Measurements from ENCODE around the gene IRF2BP1.
"Not testable (repeated sequence)": the region's sequence is repeated elsewhere in the genome, so short reads cannot be mapped to it uniquely, and the experiment has no call there.

IRF2BP1 gene

DNA sequence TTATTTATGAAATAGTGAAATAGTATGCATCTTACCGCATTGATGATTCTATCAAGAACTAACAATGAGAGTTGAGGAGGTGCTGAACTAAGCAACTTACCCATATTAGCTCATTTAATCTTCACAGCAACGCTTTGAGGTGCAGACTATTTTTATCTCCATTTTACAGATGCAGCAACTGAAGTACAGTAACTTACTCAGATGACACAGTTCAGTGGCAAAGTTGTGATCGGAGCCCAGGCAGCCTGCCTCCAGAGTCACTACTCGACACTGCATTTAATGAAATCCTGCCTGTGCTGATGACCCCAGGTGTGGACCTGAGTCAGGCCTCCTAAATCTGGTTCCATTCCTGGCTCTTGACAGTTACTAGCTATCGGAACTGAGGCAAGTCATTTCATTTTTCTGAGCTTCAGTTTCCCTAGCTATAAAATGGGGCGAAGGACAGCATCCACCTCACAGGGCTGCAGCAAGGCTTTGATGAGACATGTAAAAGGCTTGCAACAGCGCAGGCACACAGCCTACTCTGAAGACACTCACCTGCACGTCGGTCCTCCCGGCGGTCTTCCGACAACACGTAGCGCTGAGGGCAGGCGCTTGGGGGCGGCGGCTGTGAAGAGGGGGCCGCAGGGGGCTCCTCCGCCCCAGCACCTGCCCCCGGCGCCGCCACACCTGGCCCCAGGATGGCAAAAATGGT lies 14.9 kb upstream of the IRF2BP1 start:
- H3K36me3 ChIP-seq (ENCODE audit: control insufficient read depth, insufficient read depth, low read length, severe bottlenecking) = peaks cover 21% of the 10 kb centered on the region
- DNase-seq (ENCODE audit: low read depth) = no peak
- H3K9ac ChIP-seq (ENCODE audit: low read length) = peak overlapping the region; percentile 75
- H3K9me3 ChIP-seq (ENCODE audit: control insufficient read depth, low read length) = no peaks in the 10 kb centered on the region
- H3K4me1 ChIP-seq (ENCODE audit: control insufficient read depth, insufficient read depth, low read length) = peaks cover 23% of the 10 kb centered on the region
- H3K4me3 ChIP-seq (ENCODE audit: low read length) = peak overlapping the region; percentile 98
- H3K27me3 ChIP-seq (replicated peaks; ENCODE audit: control insufficient read depth, insufficient read depth, low read length) = no peaks in the 10 kb centered on the region

DNA sequence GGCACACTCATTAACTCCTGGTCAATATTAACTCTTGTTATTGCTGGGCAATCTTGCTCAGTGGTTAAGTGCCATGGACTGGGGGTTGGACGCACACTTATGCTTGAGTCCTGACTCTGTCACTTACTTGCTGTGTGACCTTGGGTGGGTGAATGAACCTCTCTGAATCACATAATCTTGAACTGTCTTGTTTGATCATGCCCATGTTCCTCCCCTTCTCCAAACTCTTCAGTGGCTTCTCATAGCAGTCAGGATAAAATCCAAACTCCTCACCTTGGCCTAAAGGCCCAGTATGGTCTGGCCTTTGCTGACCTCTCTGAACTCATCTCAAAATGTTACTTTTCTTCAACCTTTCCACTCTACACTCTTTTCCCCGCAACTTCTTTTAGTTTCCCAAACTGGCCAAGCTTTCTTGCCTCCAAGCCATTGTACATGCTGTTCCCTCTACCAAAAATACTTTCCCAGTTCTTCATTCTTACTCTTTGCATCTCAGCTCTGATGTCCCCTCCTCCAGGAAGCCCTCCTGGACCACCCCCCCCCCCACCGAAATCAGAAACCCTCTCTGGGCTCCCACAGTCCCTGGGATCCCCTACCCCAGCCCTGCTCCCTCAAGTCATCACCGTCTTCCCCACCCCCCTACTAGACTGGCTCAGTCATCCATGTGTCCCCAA lies 14.1 kb upstream of the IRF2BP1 start:
- no peaks in the 10 kb centered on the region for H3K9me3 ChIP-seq (ENCODE audit: control insufficient read depth, low read length)
- DNase-seq (ENCODE audit: low read depth) = no peak
- H3K4me1 ChIP-seq (ENCODE audit: control insufficient read depth, insufficient read depth, low read length) = peaks cover 26% of the 10 kb centered on the region
- no peak overlapping the region for H3K9ac ChIP-seq (ENCODE audit: low read length)
- peaks cover 25% of the 10 kb centered on the region for H3K36me3 ChIP-seq (ENCODE audit: control insufficient read depth, insufficient read depth, low read length, severe bottlenecking)
- no peaks in the 10 kb centered on the region for H3K27me3 ChIP-seq (replicated peaks; ENCODE audit: control insufficient read depth, insufficient read depth, low read length)
- no peak overlapping the region for H3K4me3 ChIP-seq (ENCODE audit: low read length)

DNA sequence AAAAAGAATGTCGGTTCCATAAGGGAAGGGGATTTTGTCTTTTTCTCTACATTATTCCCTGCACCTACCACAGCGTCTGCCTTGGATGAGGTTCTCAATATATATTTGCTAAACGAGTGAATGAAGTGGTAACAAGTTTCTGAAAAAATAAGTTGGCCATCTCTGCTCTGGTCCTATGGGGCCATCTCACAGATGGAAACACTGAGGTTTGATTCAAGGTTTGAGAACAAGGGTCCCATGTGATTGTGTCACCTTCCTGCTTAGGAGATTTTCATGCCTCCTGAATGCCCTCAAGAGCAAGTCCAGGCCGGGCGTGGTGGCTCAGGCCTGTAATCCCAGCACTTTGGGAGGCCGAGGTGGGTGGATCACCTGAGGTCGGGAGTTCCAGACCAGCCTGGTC lies 13.3 kb upstream of the IRF2BP1 start:
- Histone ChIP-seq H3K9me3 (ENCODE audit: control insufficient read depth, low read length) (no peaks in the 10 kb centered on the region), H3K4me3 (ENCODE audit: low read length) (no peak overlapping the region), H3K4me1 (ENCODE audit: control insufficient read depth, insufficient read depth, low read length) (peaks cover 26% of the 10 kb centered on the region), H3K9ac (ENCODE audit: low read length) (no peak overlapping the region), H3K27me3 (replicated peaks; ENCODE audit: control insufficient read depth, insufficient read depth, low read length) (no peaks in the 10 kb centered on the region), H3K36me3 (ENCODE audit: control insufficient read depth, insufficient read depth, low read length, severe bottlenecking) (peaks cover 28% of the 10 kb centered on the region)
- DNase-seq (ENCODE audit: low read depth) = no peak

DNA sequence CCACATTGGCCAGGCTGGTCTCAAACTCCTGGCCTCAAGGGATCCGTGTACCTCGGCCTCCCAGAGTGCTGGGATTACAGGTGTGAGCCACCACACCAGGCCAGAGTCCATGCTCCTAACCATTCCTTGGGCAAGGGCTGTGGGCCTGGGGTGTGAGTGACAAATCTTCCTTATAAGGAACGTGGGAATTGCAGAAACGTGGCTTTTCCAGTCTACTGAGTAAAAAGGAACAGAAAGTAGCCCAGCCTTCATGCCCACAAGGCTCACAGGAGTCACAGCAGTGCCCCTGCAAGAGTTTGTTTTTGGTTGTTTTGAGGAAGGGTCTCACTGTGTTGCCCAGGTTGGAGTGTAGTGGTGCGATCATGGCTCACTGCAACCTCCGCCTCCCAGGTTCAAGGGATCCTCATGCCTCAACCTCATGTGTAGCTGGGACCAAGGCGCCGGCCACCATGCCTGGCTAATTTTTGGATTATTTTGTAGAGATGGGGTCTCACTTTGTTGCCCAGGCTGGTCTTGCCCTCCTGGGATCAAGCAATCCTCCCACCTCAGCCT lies 11.4 kb upstream of the IRF2BP1 start:
- no peaks in the 10 kb centered on the region for H3K9me3 ChIP-seq (ENCODE audit: control insufficient read depth, low read length)
- DNase-seq (ENCODE audit: low read depth) = no peak
- H3K36me3 ChIP-seq (ENCODE audit: control insufficient read depth, insufficient read depth, low read length, severe bottlenecking) = peaks cover 28% of the 10 kb centered on the region
- no peak overlapping the region for H3K9ac ChIP-seq (ENCODE audit: low read length)
- H3K27me3 ChIP-seq (replicated peaks; ENCODE audit: control insufficient read depth, insufficient read depth, low read length) = no peaks in the 10 kb centered on the region
- peaks cover 21% of the 10 kb centered on the region for H3K4me1 ChIP-seq (ENCODE audit: control insufficient read depth, insufficient read depth, low read length)
- H3K4me3 ChIP-seq (ENCODE audit: low read length) = no peak overlapping the region

DNA sequence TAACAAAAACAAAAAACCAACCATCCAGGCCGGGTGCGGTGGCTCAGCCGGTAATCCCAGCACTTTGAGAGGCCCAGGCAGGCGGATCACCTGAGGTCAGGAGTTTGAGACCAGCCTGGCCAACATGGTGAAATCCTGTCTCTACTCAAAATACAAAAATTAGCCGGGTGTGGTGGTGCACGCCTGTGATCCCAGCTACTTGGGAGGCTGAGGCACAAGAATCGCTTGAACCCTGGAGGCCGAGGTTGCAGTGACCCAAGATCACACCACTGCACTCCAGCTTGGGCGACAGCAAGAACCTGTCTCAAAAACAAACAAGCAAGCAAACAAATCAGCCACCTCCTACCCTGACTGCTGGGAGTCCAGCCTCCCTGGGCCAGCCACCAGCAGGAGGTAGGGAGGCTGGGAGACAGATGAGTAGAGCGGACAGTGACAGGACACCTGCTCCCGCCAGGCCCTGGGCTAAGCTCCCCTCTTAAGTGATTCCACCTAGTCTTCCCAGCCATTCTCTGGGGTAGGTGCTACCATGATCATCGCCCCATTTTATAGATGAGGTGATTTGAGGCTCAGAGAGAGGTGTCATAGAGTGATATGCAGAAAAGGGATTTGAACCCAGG lies 10.2 kb upstream of the IRF2BP1 start:
- H3K4me3 ChIP-seq (ENCODE audit: low read length); H3K9me3 ChIP-seq (ENCODE audit: control insufficient read depth, low read length); DNase-seq (ENCODE audit: low read depth); H3K27me3 ChIP-seq (replicated peaks; ENCODE audit: control insufficient read depth, insufficient read depth, low read length): not testable (repeated sequence)
- peaks cover 28% of the 10 kb centered on the region for H3K36me3 ChIP-seq (ENCODE audit: control insufficient read depth, insufficient read depth, low read length, severe bottlenecking)
- H3K9ac ChIP-seq (ENCODE audit: low read length) = peak overlapping the region; percentile 72
- H3K4me1 ChIP-seq (ENCODE audit: control insufficient read depth, insufficient read depth, low read length) = peaks cover 20% of the 10 kb centered on the region

GRCh38 chr19:45895519-45895972 lies 9.6 kb upstream of the IRF2BP1 start:
- H3K9ac ChIP-seq (ENCODE audit: low read length) = peak overlapping the region; percentile 72
- H3K4me3 ChIP-seq (ENCODE audit: low read length) = no peak overlapping the region
- H3K36me3 ChIP-seq (ENCODE audit: control insufficient read depth, insufficient read depth, low read length, severe bottlenecking) = peaks cover 28% of the 10 kb centered on the region
- no peak for DNase-seq (ENCODE audit: low read depth)
- no peaks in the 10 kb centered on the region for H3K9me3 ChIP-seq (ENCODE audit: control insufficient read depth, low read length)
- peaks cover 14% of the 10 kb centered on the region for H3K4me1 ChIP-seq (ENCODE audit: control insufficient read depth, insufficient read depth, low read length)
- no peaks in the 10 kb centered on the region for H3K27me3 ChIP-seq (replicated peaks; ENCODE audit: control insufficient read depth, insufficient read depth, low read length)

DNA sequence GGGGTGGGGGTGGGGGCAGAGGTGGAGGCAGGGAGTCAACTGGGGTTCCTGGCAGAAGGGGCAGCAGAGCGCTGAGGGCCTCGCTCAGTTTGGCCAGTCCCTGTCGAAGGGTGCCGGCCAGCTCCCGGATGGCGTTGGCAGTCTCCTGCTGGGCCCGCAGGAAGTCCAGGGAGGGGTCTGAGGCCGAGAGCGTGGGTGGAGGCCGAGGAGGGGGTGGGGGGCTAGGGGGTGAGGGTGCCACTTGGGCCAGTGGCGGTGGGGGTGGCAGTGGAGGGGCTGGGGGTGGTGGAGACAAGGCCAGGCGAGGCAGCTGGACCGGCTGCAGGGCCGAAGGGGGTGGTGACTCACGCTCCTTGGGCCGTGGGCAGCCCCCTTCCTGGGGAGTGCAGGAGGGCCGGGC lies 4.9 kb upstream of the IRF2BP1 start:
- Histone ChIP-seq H3K9me3 (ENCODE audit: control insufficient read depth, low read length) (no peaks in the 10 kb centered on the region), H3K4me3 (ENCODE audit: low read length) (no peak overlapping the region), H3K4me1 (ENCODE audit: control insufficient read depth, insufficient read depth, low read length) (peaks cover 11% of the 10 kb centered on the region), H3K9ac (ENCODE audit: low read length) (no peak overlapping the region), H3K27me3 (replicated peaks; ENCODE audit: control insufficient read depth, insufficient read depth, low read length) (no peaks in the 10 kb centered on the region), H3K36me3 (ENCODE audit: control insufficient read depth, insufficient read depth, low read length, severe bottlenecking) (peaks cover 12% of the 10 kb centered on the region)
- no peak for DNase-seq (ENCODE audit: low read depth)

DNA sequence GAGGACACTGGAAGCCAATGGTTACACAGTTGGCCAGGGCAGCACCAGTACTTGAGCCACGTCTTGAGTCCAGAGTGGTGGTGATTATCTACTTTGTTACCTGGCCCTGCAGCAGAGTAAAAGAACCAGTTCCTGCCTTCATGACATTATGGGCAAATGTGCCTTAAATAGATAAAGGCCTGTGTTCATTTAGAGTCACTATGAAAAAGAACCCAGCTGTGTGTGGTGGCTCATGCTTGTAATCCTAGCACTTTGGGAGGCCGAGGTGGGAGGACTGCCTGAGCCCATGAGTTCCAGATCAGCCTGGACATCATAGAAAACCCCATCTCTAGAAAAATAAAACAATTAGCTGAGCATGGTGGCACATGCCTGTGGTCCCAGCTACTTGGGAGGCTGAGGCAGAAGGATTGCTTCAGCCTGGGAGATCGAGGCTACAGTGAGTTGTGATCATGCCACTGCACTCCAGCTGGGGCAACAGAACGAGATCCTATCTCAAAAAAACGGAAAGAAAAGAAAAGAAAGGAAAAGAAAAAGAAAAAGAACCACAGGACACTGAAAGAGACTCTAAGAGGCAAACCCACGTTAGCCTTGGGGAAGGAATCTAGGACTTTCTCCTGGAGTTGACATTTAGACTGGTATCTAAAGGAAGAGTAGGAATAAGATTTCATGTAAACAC lies 3.4 kb upstream of the IRF2BP1 start:
- peaks cover 5% of the 10 kb centered on the region for H3K36me3 ChIP-seq (ENCODE audit: control insufficient read depth, insufficient read depth, low read length, severe bottlenecking)
- DNase-seq (ENCODE audit: low read depth) = no peak
- H3K9ac ChIP-seq (ENCODE audit: low read length) = no peak overlapping the region
- no peaks in the 10 kb centered on the region for H3K9me3 ChIP-seq (ENCODE audit: control insufficient read depth, low read length)
- no peak overlapping the region for H3K4me3 ChIP-seq (ENCODE audit: low read length)
- H3K4me1 ChIP-seq (ENCODE audit: control insufficient read depth, insufficient read depth, low read length) = peaks cover 13% of the 10 kb centered on the region
- no peaks in the 10 kb centered on the region for H3K27me3 ChIP-seq (replicated peaks; ENCODE audit: control insufficient read depth, insufficient read depth, low read length)

DNA sequence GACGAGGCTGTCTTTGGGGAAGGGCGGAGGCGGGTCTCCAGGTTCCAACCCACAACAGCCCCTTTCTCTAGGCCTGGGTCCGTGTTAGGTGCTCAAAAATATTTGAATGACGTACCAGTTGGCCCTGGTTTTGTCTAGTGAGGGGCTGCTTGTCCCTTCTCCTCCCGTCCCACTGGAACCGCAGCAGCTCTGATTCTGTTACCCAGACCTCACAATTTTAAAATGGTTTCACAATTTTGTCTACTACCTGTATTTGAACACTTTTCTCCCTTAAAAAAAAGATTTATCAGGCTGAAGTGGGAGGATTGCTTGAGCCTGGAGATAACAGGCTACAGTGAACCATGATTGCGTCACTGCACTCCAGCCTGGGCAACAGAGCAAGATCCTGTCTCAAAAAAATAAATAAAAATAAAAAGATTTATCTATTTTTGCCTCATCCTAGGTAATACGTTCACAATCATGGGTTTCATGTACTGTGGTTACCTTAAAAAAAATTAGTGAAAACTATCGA lies 1.3 kb upstream of the IRF2BP1 start:
- Histone ChIP-seq H3K36me3 (ENCODE audit: control insufficient read depth, insufficient read depth, low read length, severe bottlenecking) (peaks cover 5% of the 10 kb centered on the region), H3K9me3 (ENCODE audit: control insufficient read depth, low read length) (no peaks in the 10 kb centered on the region), H3K9ac (ENCODE audit: low read length) (peak overlapping the region; percentile 91), H3K4me3 (ENCODE audit: low read length) (peak overlapping the region; percentile 82), H3K4me1 (ENCODE audit: control insufficient read depth, insufficient read depth, low read length) (peaks cover 29% of the 10 kb centered on the region), H3K27me3 (replicated peaks; ENCODE audit: control insufficient read depth, insufficient read depth, low read length) (no peaks in the 10 kb centered on the region)
- no peak for DNase-seq (ENCODE audit: low read depth)

GRCh38 chr19:45886427-45887199 lies 672 bp upstream of the IRF2BP1 start:
- DNase-seq (ENCODE audit: low read depth) = peak; percentile 97
- Histone ChIP-seq H3K9ac (ENCODE audit: low read length) (peak overlapping the region; percentile 91), H3K9me3 (ENCODE audit: control insufficient read depth, low read length) (no peaks in the 10 kb centered on the region), H3K4me3 (ENCODE audit: low read length) (peak overlapping the region; percentile 82), H3K36me3 (ENCODE audit: control insufficient read depth, insufficient read depth, low read length, severe bottlenecking) (peaks cover 5% of the 10 kb centered on the region), H3K4me1 (ENCODE audit: control insufficient read depth, insufficient read depth, low read length) (peaks cover 29% of the 10 kb centered on the region), H3K27me3 (replicated peaks; ENCODE audit: control insufficient read depth, insufficient read depth, low read length) (no peaks in the 10 kb centered on the region)
